HG03575 (cell line): Measurements from ENCODE around the gene VCP.
A peak's percentile ranks its signal among the peaks of the same experiment; 100 is the strongest.

ENCODE experiments used
- ATAC-seq: cut with Tn5 transposase; IDR thresholded peaks from one replicate; pipeline ENCODE4 v1.9.1; 2021; ENCODE audit not compliant: unreplicated experiment, insufficient number of reproducible peaks, low FRiP score; ENCODE audit errors: extremely low read depth

Gene VCP

GRCh38 chr9:35071814-35072460 lies 488 bp downstream of the VCP start:
- peak; percentile 18 for ATAC-seq

DNA sequence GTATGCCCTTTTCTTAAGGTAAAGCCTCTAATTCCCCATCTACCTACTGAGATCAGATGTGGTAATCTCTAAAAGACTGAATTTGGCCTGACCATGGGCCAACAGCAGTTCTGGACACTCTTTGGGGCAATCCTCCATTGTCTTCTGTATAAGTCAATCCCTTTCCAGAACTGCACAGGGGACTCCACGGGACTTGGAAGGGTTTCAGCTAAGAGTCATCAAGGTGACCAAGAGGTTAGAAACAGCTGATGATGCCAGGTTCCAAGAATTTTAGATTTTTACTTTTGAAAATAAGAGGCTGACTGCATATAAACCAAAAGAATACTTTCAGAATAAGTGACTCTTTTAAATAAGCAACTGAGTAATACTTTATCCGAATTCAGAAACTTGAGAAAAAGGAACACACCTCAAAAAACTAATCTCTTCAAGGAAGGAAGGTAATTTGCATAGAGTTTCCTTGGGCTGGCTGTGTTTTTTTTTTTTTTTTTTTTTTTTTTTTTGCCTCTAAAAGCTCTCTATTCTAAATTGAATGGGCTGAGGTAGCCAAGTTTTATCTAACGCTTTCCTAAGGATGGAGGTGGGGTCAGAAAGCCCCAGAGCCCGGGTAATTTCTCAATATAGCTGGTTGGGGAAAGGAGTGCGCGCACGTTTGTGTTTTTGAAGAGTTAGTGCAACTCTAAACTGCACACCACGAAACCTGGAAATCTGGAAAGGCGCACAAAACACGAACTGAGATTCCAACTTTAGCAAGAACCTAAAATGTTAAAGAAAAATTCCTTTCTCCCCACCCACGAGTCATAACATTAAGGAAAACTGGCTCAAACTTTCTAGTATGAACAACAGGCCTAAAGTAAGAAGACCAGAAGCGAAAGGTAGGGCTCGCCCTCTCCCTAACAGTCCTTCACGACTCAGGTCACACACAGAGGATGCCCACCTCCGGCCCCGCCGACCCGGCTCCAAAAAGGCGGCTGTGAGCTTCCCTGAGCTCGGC lies 1.3 kb downstream of the VCP start:
- no peak for ATAC-seq

GRCh38 chr9:35069020-35069419 lies 3.4 kb downstream of the VCP start:
- ATAC-seq: no peak

DNA sequence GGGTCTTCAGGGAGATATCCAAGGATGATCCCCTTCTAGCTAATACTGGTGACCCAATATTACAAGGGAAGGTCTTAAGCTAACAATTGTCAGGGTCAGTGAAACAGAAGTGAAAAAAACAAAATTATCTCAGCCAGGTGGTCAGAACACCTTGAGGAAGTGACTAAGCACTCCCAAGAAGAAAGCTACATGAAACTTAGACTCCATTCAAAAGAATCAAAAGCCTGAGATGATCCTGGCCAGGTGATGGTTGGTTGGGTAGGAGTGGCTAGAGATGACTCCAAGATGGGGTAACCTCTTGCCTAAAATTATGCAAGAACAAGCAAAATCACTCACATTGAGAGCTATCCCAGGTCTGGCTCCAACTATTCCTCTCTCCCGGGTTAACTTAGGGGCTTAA lies 5.4 kb downstream of the VCP start:
- no peak for ATAC-seq

DNA sequence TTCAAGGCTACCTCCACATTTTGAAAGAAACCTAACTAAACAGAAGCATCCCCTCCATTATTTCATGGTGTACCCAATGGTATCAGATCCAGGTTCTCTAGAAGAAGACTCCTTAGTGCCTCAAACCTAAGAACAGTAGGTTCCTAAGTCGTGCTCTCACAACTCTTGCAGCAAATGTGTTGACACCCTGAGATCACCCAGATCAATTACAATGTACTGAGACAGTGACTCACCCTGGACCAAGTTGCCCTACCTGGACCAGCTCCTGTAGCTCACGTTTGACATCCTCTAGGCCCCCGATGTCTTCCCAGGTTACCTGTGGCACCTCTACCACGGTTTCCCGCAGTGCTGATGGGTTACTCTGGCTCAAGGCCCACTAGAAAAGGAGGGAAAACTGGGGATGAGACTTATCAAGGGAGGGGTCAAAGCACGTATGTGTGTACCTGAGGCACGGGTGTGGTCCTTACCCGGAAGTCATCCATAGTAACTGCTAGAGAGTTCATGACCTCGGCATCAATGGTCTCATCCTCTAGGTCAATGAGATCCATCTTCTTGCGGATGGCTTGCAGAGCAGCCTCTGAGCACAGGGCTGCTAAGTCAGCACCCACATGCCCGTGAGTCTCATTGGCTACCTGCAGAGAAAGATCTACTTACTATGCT lies 11.7 kb downstream of the VCP start:
- no peak for ATAC-seq

- no peak for ATAC-seq
Observed at GRCh38 chr9:35059438-35059837, 13.0 kb downstream of the VCP start.

DNA sequence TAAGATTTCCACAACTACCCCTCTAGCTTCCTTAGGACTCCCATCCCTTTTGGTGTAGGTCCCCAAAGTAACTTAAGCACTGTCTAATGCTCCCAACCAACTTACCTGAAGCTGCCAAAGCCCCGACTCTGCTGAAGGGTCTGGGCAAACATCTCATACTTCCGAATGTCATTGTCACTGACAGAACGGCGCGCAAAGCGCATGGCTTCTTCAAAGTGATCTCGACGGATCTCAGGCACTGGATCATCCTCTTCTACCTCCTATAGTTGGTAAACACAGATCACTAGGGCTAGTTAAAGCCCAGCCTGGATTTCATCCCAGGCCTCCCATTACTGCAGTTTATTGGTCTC lies 15.2 kb downstream of the VCP start:
- no peak for ATAC-seq

GRCh38 chr9:35056571-35057270 lies 15.7 kb downstream of the VCP start:
- no peak for ATAC-seq

- no peak for ATAC-seq
Observed at GRCh38 chr9:35054871-35055644, 17.4 kb downstream of the VCP start.

DNA sequence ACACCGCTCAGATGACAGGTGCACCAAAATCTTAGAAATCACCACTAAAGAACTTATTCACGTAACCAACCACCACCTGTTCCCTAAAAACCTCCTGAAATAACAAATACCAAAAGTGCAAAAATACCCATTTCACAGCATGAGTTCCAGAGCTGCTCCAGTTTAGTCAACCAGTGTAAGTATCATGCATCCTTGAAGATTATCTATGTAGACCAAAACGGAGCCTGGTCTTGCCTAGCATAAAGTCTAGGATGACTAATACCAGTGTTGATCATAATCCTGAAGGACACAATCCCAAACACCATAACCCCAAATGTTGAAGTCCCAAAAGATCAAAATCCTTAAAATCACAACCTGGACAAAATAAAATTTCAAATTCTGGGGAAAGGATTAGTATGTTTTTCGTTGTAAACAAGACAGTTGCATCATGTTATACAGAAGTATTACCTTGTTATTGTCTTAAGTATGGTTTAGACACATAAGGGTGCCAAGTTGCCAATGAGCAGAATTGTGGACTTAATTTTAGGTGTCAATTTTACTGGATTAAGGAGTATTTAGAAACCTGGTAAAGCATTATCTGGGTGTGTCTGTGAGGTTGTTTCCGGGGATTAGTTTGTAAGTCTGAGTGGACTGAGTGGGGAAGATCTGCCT lies 18.1 kb downstream of the VCP start:
- ATAC-seq: no peak

GRCh38 chr9:35051069-35051967 lies 21.1 kb downstream of the VCP start:
- no peak for ATAC-seq

GRCh38 chr9:35048511-35048910 lies 23.9 kb downstream of the VCP start:
- no peak for ATAC-seq

DNA sequence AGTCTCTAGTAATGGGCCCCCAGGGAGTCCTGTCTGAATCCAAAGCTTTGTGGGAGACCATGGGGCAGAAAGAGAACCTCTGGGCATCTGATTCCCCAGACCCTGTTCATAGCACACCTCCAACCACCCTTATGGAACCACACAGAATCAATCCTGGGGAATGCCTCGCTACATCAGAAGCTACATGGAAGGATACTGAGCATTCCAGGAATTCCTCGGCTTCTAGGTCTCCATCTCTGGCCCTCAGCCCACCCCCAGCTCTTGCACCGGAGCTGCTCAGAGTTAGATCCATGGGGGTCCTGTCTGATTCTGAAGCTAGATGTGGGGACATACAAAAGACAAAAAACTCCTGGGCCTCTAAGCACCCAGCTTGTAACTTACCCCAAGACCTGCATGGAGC lies 28.4 kb downstream of the VCP start:
- no peak for ATAC-seq

DNA sequence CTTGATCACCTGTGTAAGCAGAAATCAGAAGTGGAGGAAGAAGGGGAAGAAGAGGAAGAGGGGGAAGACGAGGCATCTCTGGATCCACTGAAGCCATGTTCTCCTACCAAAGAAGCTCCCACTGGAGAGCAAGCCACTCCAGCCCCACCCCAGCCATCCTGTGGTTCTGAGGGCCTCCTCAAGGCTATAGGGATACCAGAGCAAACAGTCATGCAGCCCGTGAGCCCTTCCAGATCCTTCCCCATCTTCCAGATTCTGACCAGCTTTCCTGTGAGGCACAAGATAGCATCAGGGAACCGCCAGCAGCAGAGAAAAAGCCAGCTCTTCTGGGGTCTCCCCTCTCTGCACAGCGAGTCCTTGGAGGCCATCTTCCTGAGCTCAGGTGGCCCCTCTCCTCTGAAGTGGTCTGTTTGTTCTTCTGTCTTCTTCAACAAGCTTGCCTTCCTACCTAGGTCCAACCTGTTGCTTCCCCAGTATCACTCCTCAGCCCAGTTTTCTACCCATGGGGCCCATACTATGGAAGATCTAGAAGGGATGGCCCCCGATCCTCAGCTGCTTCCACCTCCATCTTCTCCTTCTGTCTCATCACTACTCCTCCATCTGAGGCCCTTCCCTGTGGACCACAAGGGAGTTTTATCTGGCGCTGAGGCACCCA lies 29.4 kb downstream of the VCP start:
- ATAC-seq: no peak

- ATAC-seq: no peak
Observed at GRCh38 chr9:35042081-35042604, 30.3 kb downstream of the VCP start.

DNA sequence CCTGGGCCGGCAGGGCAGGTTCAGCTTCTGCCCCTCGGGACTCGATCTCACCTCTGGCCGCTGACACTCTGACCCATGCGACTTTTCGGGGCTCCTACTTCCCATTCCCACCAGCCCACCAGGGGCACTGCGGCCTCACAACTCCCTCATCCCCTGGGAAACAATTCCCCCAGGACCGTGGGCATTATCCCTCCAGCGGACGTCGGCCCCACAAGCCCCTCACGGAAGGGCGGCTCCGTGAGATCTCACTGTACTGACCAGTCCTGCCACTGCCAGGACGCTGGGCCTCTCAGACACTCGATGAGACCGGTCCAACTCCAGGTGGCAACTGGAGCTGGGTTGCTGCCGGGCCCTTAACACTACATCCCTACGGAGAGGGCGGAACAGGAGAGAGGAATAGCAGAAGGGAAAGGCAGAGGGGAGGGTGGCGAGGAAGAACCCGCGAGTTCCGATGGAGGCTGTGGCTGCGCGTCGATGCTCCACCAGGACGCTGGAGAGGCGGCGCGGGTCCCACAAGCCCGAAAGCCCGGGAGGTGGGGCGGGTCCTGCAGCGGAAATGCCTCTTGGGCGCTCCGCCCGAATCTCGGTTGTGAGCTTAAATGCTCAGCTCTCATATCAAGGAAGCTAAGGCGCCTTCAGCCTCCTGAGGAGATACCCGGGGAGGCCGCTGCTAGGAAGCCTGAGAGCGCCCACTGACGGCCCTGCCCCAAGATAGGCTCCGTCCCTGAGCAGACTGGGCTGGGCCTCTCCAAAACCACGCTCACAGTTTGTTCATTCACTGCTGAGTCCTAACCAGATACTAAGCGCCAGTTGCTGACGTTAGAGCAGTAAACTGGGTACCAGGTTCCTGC lies 36.3 kb downstream of the VCP start:
- ATAC-seq: no peak
